GM21390 (cell line): Measurements from ENCODE around the gene SALL1.

ENCODE experiments used
- ATAC-seq: cut with Tn5 transposase; IDR thresholded peaks from one replicate; pipeline ENCODE4 v1.9.1; 2021; ENCODE audit not compliant: unreplicated experiment

The SALL1 gene

DNA sequence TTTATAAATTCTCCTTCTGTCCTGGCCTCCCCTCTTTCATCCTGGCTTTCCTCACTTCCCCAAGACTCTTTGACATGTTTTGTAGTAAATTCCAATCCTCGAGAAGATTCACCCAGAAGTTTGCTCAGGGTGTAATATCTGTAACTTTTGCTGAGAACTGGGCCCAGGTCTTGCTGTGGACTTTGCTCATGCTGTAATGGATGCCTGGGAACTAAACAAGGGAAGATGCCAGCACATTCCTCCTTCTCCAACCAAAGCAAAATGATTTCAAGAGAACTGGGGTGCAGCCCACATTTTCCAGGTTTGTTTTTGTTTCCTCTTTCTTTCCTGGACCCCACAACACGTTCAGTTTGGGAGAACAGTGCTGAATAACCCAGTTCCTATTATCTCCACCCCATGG, 6.6 kb upstream of the SALL1 start:
- ATAC-seq = no peak

DNA sequence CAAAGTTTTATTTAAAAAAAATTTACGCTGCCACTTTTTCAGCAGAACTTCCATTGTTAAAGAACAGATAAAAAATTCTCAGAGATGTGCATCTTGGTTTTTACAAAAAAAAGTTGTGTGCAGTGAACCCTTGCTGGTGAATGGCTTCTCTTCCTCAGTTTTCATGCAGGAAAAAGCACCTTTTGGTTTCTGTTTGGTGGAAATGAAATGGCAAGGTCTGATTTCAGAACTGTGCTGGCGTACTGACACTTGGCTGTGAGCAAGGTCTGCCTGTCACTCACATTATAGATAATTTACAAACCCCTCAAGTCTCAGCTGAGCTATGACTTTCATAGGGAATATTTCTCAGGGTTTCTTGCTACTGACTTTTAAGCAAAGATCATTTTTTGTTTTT, 5.7 kb upstream of the SALL1 start:
- no peak for ATAC-seq

DNA sequence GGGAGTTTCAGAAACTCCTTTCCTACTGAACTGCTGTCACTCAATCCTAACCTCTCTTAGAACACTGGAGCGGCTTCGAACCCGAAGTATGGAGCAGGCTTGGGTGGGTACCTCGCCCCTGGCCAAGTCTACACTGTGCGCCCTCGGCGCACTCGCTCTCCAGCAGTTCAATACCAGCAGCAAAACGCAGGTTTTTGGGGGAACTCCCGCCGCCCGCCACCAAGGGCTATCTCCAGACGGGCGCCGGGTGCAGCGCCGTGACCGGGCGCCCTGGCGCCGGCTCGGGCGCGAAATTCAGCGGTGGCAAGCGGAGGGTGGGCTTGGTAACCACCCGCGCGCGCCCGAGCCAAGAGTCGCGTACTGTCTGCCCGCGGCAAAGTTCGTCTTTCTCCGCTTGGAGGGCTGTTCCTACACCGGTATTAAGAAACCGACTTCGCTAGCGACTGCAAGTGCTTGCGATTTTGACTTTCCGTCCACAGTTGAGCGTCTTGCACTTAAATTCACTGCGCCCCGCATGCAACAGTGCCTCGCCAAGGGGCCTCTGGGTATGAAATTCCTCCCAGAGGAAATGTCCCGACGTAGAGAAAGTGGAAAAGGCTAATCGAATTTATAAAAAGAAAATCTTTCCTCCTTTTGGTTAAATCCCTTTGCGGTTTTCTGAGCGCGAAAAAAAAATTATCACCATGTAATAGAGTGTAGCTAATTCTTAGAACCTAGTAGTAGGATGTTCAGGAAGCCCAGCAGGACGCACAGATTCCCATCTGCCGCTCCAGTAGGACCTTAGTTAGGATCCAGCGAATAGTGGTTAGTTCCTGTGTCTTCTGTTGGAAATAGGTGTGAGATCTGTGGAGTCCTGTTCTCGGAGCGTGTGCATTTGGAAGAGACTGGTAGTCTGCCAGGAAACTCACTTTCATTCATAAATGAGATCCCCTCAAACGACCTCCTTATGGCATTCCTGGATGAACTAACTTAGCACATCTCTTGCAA, 5.0 kb upstream of the SALL1 start:
- ATAC-seq = no peak

DNA sequence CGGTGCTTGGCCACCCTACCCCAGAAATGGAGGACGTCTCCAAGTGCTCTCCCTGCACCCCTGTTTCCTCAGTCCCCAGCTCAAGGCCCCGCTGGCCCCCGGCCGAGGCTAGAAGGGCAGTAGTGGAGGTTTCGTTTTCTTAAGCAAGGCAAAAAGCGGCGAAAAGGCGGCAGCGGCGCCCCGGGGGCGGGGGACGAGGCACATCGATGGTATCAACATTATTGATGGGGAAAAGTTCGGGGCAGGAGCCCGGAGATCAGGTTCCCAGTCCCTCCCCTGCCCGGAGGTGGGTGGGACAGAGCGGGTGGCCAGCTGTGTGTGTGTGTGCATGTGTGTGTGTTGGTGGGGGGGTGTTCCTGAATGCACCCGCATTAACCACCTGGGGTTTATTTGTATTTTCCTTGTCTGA, 4.1 kb upstream of the SALL1 start:
- no peak for ATAC-seq

DNA sequence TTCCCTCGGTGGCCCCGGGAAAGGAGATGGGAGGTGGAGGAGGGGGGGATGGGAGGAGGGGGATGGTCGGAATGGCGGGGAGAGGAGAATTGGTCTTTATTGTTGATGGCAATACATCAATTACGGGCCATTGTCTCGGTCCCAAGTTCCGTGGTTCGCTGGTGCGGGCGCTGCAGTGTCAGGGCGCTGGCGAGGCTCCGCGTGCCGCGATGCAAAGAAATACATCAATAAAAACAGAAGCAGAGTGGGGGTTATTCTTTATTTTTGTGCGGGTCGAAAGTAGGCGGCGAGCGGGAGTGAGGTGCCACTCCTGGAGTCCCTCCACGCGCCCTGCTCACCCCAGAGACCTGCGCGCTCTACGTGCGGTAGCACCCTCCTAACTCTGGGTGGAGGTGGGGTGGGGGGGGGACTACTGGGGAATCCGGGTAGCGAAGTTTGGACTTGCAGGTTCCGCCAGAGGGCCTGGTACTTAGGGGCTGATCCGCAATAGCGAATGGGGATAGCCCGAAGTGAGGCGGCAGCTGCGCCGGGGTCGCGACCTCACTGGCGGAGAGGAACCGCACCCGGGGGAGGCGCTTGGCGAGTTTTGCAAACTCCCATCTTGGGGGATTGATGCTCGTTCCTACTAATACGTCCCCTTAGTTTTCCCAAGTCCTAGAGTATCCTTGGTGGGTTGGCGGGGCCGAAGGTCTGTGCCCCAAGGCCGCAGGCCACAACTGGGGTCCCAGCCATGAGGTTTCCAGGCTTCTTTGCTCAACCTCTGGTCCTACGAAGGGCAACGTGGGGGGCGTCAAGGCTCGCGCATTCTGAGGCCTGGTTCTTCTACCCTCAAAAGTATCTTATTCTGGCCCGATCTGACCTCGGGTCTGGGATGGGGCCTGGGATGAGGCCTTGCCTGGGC, 3.5 kb upstream of the SALL1 start:
- no peak for ATAC-seq

DNA sequence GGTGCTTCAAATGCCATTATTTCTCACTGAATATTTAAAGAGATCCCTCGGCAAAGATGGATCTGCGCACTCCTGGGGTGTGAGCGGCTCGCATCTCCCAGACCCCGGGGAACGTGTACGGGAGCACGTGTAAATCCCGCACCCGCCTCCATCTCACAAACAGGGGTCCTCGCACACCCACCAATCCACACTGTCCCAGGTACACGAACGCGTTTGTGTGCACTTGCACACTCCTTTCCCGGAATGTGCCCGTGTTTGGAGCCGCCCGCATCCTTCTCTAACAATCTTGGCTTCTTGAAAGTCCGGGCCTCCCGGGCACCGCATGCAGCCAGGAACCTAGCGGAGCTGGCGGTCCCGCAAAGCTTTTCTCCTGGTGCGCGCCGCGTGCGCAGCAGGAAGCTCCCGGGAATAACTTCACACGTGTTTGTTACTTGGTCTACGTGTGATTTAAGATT, 2.5 kb upstream of the SALL1 start:
- no peak for ATAC-seq

DNA sequence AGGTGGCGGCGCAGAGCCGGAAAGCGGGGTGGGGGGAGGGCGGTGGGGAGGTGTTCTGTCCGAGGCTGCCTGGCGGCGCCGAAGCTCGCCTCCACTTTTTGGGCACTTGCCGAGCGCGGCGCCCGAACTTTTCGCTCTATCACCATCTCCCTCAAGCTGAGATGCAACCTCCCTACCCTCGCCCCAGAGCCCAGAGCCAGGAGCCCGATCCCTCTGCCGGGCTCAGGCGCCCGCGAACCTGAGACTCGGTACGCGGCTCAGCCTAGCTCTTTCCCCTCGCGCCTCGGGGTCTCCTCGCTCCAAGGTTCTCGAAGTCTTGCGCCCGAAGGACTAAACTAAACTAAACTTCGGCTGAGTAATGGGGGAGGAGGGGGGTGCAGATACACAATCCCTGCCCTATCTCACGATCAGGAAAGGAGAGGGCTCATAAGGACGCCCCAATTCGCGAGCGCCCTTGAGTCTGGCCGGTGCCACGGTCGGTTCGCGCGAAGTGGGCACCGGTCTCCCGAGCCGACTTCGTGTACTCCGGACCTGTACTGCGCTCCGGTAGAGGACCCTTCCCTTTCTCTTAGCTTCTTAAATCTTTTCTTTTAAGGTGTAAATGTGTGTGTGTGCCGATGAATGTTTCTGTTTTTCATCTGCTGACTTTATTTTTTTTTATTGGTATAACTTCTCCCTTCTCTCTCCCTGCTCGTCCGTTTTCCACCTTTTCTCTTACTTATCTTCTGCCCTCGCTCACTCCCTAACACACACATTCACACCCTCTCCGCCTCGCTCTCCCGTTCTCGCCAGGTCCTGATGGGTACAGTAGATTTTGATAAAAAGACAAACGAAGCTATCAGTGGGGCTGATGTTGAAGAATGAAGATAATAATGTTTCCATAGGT, 1.9 kb upstream of the SALL1 start:
- no peak for ATAC-seq

DNA sequence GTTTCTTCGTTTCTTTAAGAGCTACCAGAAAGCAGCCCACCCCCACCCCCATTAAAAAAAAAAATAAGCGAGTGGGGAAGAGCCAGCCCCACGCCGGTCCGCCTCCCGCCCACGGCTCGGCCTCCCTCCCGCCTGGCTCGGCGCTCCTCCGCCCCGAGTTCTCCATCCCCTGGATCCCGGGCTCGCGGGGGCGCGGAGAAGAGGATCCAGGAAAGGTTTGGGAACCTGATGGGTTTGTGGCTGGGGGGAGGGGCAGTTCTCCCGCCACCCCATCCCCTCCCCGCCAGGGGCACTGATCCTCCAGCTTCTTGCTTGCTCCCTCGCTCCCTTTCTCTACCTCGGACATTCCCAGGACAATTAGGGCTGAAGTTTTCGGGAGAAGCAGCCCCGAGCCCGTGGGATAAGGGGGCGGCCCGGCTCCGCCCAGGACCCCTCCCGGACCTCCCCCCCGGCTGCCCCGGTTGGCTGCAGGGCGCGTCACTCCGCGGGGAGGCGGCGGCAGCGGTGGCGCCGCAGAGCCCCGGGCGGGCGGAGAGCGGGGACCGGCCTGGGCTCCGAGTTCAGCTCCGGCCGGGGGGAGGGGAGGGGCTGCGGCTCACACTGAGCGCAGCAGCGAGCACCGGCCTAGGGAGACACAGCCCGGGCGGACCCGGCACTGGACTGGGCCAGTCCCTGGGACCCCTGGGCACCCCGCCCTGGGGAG, 1.0 kb upstream of the SALL1 start:
- no peak for ATAC-seq

DNA sequence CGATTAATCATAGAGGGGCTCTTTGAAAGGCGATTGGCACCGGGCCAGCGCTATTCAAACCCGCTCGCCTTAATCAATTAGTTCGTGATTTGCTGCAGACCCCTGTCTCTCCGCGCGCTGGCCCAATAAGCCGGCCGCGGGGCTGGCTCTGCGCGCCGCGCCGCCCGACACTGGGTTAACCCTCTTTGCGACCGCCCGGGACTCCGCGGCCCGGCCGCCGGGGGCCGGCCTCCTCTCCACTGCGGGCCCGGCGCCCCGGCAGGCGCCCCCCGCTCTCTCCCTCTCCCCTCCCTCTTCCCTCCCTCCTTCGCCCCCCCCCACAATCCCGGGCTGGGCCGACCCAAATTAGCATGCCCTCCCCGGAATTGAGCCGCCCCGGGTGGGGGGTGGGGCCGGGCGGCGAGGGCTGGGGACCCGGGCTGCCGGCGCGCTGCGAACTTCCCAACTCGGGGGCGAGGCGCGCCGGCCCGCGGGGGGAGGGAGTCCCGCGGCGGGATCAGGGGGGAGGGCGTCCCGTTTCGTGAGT, 428 bp upstream of the SALL1 start:
- no peak for ATAC-seq

DNA sequence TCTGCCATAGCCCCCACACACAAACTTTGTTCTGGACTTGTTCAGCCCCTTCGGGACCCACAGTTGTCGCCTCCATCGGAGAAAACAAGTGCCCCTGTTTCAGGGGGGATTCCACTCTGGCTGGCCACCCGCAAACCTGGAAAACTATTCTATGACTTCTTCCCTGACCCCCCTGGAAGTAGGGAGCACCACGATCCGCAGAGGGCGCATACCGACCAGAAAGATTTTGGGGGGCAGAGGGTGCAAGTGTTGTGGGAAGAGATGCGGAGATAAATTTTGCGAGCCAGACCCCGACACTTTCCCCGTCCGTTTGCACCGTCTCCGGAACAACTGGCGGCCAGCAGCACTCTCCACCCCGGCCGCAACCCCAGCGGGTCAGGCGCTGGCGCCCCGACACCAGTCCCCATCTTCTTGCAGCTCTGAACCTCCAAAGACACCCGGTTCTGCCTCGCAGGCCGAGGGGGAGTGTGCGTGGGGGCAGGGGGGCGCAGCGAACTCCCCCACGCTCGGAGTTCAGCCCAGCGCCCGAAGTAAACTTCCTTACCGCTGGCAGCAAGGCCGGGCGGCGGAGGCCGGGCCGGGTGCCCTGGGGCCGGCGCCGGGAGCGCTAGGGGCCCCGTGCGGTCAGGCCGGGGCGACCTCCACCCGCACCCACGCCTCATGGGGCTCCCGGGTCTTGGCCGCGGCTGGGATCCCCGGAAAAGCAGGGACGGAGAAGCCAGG, 744 bp downstream of the SALL1 start:
- no peak for ATAC-seq

DNA sequence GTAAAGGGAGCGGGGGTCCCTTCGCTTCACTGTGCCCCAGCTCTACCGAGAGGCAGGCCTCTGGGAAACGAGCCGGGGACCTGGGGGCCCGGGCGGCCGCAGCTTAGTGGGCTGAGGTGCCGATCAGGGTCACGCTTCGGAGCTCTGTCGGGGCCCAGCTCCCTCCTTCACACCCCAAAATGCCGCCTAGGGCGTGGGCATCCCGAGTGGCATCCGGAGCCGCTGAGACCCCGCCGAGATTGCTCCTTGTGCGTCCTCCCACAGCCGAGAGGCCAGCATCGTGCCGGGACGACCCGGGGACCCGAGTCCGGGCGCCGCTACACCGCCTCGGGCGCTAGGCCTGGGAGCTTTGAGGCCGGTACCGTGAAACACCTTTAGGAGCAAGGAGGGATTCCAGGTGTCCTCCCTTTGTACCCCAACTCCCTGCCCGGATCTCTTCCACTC, 1.3 kb downstream of the SALL1 start:
- ATAC-seq = no peak

DNA sequence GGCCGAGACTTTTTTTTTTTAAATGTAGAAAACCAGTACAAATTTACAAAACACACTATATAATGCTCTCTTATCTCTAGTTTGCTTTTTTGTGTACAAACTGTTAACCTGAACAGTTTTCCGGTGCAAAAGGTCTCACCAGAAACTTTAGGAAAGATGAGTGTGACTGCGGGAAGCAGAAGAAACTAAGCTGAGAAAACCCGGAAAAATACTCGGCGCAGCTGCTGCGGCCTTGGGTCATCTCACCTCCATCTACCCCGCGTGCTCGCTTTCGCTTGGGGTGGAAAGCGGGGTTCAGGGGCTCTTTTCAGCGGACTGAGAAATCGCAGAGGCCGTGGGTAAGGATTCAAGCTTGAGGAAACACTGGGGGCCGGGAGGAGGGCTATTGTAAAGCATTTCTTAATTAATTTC, 1.8 kb downstream of the SALL1 start:
- ATAC-seq = no peak

DNA sequence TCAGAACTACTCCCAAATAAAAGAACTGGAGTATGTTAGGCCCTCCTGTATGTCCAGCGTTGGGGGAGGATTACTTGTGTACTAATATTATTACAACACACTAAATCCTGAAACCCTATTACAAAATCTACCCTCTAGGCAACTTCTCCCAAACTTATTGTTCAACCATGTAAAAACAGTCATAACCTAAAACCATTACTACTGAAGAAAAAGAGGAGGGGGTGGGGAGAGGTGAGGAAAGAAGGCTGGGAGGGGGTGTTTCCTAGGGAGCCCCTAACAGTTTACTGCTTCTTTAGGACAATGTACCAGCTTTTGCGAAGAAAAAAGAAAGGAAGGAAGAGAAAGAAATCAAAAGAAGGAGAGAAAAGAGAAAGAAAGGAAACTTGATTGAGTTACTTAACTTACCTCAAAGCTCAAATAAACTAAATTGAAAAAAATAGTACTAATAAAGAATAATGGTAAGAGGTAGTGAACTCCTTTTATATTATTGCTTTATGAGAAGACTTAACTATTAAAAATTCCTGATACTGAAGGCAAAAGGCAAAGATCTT, 2.3 kb downstream of the SALL1 start:
- ATAC-seq = no peak

DNA sequence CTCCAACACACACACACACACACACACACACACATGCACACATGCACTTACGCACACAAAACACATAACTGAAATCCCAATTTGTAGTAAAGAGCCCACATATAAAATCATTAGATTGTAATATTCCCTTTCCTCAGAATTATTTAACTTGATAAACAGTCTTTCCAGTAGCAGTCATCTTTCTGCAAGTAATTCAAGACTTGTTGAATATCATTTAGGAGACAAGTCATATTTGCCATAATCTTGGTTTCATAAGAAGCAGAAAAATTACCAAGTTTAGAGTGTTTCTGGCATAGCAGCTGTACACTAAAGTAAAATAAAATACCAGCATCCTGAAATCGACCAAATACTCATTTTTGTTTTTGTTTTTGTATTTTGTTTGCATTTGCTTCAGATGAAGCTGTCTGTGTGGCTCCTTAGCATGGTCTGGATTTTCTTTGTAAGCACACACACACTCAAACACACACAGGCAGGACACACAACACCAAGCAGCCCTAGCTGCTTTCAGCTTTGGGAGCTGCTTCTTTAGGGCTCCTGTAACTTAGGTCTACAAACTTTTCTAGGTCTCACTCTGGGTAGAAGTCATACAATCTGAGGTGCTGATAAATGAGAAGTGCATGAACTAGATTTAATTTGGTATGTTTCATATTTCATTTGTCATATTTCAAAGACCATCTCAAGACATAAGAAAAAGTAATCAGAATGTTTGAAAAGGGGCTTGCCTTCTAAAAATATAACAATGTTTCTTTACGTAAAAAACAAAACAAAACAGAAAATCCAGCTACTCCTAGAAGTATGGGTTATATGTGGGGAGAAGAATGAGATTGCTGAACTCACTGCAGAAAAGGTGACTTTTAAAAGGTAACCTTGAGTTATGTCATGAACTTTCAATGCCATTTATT, 3.0 kb downstream of the SALL1 start:
- no peak for ATAC-seq

DNA sequence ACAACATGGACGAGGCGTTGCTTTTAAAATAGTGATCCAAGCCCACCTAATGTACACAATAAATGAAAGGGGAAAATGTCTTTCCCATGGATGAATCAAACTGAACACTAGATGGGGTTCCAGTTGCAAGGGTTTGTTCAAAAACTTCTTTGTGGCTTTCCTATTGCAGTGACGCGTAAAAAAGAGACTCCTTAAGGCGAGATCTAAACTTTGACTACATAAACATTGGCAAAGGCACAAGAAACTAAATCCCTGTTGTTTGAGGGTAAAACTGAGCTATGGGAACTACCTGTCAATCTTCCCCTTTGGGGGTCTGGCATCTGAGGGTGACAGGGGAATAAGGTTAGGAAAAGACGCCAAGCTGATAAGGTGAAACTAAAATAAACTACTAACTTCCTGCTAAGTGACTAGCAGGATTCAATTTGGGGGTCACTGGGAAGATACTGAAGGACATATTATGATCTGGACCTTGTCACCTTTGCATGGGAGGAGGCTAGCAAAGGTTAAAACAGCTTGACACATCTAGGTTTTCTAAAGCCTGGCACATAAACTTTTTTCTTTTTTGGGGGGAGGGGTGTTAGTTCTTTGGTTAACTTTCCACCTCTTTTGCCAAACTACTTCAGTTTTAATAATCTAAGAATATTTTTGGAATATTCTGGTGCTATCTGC, 4.7 kb downstream of the SALL1 start:
- ATAC-seq = no peak

DNA sequence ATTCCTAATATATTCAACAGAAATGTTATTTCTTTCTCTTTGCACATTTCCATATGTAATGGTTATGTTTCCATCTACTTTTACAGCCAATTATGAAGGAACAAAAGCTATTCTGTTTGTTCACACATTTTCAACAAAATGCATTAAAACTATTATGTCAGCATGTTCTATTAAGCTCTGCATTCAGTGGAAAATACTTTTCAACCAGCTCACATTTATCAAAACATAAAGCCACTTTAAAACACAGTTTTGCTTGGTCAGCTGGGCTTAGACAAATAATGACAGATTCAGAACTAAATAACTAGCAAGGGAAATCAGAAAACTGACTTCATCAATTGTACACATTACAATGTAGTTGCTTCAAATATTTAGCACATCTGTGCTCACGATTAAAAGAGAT, 6.9 kb downstream of the SALL1 start:
- no peak for ATAC-seq

DNA sequence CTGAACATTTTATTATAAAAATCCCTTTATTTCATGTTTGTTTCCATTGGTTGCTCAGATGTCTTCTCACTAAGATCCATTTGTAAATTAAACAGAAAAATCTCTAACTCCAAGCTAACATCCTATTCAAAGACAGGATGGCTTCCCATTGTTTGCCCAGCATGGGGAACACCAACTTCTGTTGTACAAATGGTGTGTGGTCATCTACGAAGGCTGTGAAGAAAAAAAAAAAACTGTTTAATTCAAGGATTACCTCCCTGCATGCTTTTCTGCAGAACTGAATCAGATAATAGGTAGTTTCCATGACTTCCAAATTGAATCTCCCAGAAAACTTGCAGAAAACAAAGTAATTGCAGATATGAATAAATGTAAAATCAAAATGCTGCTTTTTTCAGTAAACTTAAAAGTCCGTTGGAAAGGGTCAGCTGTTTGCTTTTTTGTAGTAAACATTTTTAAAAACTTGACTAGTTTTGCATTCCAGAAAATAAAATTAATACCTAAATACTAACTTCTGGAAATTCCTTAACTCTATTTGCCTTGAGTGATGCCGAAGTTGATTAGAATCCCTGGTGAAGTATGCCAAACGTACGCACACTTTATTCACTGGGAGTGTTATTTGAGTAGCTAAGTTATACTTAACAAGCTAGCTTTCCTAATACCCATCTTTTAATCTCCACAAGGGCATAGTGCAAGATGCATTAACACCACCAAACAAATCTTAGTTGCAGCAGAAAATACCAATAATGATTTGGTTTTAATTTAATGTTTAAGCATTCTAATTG, 7.7 kb downstream of the SALL1 start:
- no peak for ATAC-seq
